BJ (cell line): ENCODE measurements around the gene DYRK1A. TPM values are rescaled to one million over a fixed set of nuclear protein-coding genes. Genes with fewer than 3 reads are reported as not detected.
"Not testable (repeated sequence)": the region's sequence is repeated elsewhere in the genome, so short reads cannot be mapped to it uniquely, and the experiment has no call there.

Experiments
- CTCF ChIA-PET: fragments of 350-600 bp; formaldehyde crosslinking; extraction: SDS; loops from one replicate; lab custom pipeline; 2021; ENCODE audit warnings: antibody characterized with exemption, inconsistent platforms; lab: Yijun Ruan, JAX
- POLR2A ChIA-PET: fragments of 300-600 bp; sonication (Branson Sonifier 250); formaldehyde crosslinking; extraction: SDS; loops from one replicate; lab custom pipeline; 2021; ENCODE audit warnings: antibody characterized with exemption; lab: Charles Lee
- DNase-seq: peaks from one replicate; pipeline ENCODE4 v3.0.0-alpha.2; 2011; ENCODE audit warnings: low read depth
- H3K27me3 ChIP-seq: 2 replicates; pipeline ENCODE4 v1.6.0; 2011; ENCODE audit warnings: low read length; ENCODE audit not compliant: control insufficient read depth, insufficient read depth
- H3K36me3 ChIP-seq: 2 replicates; pipeline ENCODE4 v1.5.1; 2011; ENCODE audit warnings: low read length; ENCODE audit not compliant: control insufficient read depth, insufficient read depth
- H3K4me3 ChIP-seq: 2 replicates; pipeline ENCODE4 v1.5.1; 2011; ENCODE audit warnings: low read depth, mild to moderate bottlenecking, control low read depth, low read length
- CTCF ChIP-seq: IDR thresholded peaks from 2 replicates; pipeline ENCODE4 v1.5.1; 2011; ENCODE audit warnings: low read depth, mild to moderate bottlenecking, control low read depth, inconsistent platforms, low read length, moderate library complexity; ENCODE audit not compliant: insufficient read depth
- polyA minus RNA-seq: library from RNA; depleted of rRNA, polyadenylated mRNA; stranded (reverse); fragments of >200 nt; gene quantifications from 2 replicates; pipeline ENCODE4 v1.2.3, GENCODE V29; 2011; rRNA and poly(A)+ RNA removed
- polyA plus RNA-seq: library from polyadenylated mRNA; depleted of rRNA; stranded (reverse); fragments of >200 nt; gene quantifications from 2 replicates; pipeline ENCODE4 v1.2.3, GENCODE V29; 2011; rRNA removed

DYRK1A gene
- polyA plus RNA-seq, result 46.5 and 55.9 TPM in 2 replicates
- 81.3 and 95.7 TPM in 2 replicates for polyA minus RNA-seq

- TF ChIP-seq CTCF, result no peak
- CTCF ChIA-PET, result no interaction called here
- no peaks in the 10 kb centered on the region for H3K27me3 ChIP-seq
- DNase-seq, result peak; percentile 95
- POLR2A ChIA-PET, result interaction anchor here (0.6 to 1.1 kb wide), 3 partner anchors 46 to 99 kb away, joined by 3 to 5 read pairs (median 4); partner anchors contain the start of gene VPS26C
- no peaks in the 10 kb centered on the region for H3K36me3 ChIP-seq
- H3K4me3 ChIP-seq, result peak within 1 kb of the TSS; percentile 88
Observed at GRCh38 chr21:37366482-37367316, at the start of gene DYRK1A. TSS of gene DYRK1A (plus strand) at chr21:37366773. CDS start at chr21:37420375, 53,602 bp downstream.

DNA sequence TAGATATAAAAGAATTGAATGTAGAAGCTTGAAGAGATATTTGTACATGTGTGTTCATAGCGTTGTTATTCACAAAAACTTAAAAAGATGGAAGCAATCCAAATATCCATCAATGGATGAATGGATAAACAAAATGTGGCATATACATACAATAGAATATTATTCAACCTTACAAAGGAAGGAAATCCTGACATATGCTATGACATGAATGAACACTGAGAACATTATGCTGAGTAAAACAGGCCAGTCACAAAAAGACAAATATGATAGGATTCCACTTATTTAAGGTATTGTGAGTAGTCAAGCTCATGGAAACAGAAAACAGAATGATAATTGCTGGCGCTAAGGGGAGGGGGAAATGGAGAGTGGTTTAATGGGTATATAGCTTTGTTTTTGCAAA, 47.0 kb upstream of the DYRK1A start:
- DNase-seq, result no peak
- TF ChIP-seq CTCF, result no peak
- ChIA-PET POLR2A (no interaction called here), CTCF (no interaction called here)
- Histone ChIP-seq H3K27me3 (no peaks in the 10 kb centered on the region), H3K36me3 (no peaks in the 10 kb centered on the region), H3K4me3 (no peak overlapping the region)

GRCh38 chr21:37322084-37322483, 44.5 kb upstream of the DYRK1A start:
- CTCF ChIA-PET, result no interaction called here

DNA sequence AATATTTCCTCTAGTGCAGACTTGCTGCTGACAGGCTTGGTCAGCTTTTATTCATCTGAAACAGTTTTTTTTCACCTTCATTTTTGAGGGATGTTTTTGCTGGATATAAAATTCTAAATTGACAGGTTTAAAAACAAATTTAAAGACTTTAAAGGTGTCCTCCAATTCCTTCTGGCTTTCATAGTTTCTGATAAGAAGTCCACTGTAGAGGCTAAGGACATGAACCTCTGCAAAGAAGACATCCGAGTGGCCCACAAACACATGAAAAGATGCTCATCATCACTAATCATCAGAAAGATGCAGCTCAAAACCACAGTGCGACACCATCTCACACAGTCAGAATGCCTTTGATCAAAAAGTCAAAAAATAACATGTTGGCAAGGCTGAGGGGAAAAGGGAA, 42.0 kb upstream of the DYRK1A start:
- no peaks in the 10 kb centered on the region for H3K27me3 ChIP-seq
- TF ChIP-seq CTCF, result no peak
- CTCF ChIA-PET, result no interaction called here
- POLR2A ChIA-PET, result no interaction called here
- H3K4me3 ChIP-seq, result no peak overlapping the region
- H3K36me3 ChIP-seq, result no peaks in the 10 kb centered on the region
- no peak for DNase-seq

More at GRCh38 chr21:37322084-37322483, 44.5 kb upstream of the DYRK1A start:
- no peak for DNase-seq
- POLR2A ChIA-PET, result no interaction called here
- H3K36me3 ChIP-seq, result no peaks in the 10 kb centered on the region
- no peaks in the 10 kb centered on the region for H3K27me3 ChIP-seq
- no peak for TF ChIP-seq CTCF
- H3K4me3 ChIP-seq, result no peak overlapping the region

GRCh38 chr21:37328147-37328546, 38.4 kb upstream of the DYRK1A start:
- CTCF ChIA-PET, H3K27me3 ChIP-seq, H3K4me3 ChIP-seq, H3K36me3 ChIP-seq, DNase-seq, POLR2A ChIA-PET: not testable (repeated sequence)

DNA sequence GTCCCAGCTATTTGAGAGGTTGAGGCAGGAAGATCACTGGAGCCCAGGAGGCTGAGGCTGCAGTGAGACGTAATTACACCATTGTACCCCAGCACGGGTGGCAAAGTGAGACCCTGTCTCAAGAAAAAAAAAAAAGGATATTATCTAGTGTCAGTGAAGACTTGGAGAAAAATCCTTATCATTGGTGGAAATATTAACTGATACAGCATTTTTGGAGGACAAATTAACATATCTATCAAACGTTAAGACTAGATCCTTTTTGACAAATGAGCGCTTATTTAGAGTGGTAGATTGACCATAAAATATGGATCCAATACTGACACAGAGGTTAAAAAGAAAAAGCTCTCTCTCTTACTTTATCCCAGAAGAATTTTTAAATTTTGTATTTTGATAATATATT, 35.2 kb upstream of the DYRK1A start:
- no peak for DNase-seq
- H3K27me3 ChIP-seq, result no peaks in the 10 kb centered on the region
- no peak overlapping the region for H3K4me3 ChIP-seq
- CTCF ChIA-PET, result no interaction called here
- H3K36me3 ChIP-seq, result no peaks in the 10 kb centered on the region
- POLR2A ChIA-PET, result no interaction called here
- no peak for TF ChIP-seq CTCF
